HG02623 (cell line): Measurements from ENCODE around the gene GTF3C2.
"Not testable (repeated sequence)": the region's sequence is repeated elsewhere in the genome, so short reads cannot be mapped to it uniquely, and the experiment has no call there.

Experiments
- ATAC-seq: cut with Tn5 transposase; IDR thresholded peaks from one replicate; pipeline ENCODE4 v1.9.1; 2021; ENCODE audit warnings: moderate library complexity; ENCODE audit not compliant: unreplicated experiment

GTF3C2 gene

GRCh38 chr2:27323596-27324285 is 32.8 kb downstream of the GTF3C2 start:
- no peak for ATAC-seq

DNA sequence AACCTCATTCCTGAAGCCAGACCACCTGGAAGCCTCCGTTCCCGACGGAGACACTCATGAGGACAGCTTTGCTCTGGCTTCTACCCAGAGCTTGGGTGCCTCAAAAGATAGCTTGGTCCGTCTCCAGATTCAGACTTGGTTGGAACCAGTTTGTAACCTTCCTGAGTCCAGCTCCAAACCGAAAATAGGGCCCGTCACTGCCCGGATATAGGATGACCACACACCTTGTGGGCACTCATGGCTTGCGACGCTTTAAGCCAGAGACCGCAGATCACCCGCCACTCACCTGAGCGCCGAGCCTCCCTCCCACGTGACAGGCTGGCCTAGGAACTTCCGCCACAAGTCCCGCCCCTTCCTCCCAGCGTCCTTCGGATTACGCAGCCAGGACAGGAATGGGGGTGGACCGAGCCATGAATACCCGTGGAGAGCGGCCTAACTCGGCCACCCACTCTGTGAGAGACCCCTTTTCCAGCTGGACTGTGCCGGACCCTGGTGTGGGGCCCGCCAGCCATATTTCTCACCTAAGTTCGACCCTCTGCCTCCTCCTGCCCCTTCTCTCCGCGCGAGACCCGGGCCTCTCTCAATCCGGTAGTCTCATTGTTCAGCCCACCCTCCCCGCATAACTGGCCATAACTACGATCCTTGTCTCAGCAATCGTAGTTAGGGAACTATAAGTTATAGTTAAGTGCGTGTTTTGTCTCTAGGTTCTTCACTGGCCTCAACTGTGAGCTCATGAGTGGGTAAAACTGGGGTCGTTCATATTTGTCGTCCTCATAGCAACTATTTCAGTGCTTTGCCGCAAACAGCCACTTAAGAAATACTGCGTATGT is 33.6 kb downstream of the GTF3C2 start, which contains the start of gene MPV17:
Gene MPV17, minus strand, starts transcription at position 332 of the 830 bp plus-strand sequence. CDS start 580 bp downstream, outside the sequence.
- ATAC-seq: peak; percentile 90

DNA sequence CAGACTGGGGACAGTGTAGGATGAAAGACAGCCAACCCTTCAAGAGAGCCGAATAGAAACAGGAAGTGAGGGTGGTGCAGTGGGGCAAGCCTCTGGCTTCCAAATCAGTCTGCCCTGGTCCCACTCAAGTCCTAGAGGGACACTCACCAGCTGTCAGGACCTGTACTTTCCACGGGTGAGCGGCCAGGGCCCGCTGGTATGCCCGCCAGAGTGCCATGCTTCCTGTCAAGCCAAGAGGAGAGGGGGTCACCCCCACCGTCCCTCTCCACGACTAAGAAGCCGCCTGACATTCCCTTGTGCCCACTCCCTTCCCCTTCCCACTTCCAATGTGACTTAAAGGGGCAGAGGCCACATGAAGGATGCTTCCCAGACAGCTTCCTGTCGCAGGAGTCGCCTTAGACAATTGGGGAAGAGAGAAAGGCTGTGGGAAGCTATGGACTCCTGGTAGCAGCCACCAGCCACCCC is 34.2 kb downstream of the GTF3C2 start:
- ATAC-seq: no peak

DNA sequence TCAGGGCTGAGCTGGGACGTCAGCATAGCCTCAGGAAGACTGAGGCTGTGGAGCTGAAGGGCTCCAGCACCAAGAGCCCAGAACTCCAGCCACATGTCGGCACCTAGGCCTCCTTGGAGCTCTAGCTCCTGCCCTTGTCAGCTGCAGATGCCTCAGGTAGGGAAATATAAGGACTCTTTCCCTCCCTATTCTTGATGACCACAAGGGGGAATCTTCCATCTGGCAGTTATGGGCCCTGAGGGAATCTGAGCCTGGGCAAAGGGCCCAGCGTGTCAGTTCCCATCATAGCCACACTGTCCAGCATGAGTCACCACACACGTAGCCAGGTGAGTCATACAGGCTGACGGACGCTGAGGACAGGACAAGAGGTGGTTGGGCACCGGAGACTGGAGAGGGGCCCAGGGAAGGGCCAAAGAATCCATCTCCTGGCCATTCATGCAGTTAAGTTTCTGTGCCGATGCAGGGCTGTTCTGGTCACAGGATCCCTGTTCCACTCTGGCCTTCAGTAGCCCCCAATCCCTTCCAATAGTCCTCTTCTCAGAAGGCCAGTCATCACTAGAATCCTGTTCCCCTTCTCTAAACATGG is 35.5 kb downstream of the GTF3C2 start:
- no peak for ATAC-seq

- not testable (repeated sequence) for ATAC-seq
These were observed 36.7 kb downstream of the GTF3C2 start for GRCh38 chr2:27319839-27320238.

- no peak for ATAC-seq
These were observed 39.7 kb downstream of the GTF3C2 start for GRCh38 chr2:27316655-27317412.

DNA sequence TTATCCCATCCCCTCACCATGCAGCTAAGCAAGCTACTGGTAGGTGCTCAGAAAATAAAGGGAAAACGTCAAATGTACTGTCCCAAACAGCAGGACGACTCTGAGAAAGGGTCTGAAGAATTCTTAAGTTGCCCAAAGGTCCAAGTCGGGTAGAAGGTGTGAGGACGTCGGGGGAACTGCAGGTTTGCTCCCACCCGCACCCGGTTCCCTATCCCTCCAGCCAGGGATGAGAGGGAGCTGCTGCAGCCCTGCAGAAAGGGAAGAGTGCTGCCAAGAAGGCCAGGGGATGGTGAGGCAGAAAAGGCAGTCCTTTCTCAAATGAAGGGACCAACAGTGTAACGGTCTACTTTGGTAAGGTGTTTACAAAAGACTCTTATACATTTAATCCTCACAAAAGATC is 41.4 kb downstream of the GTF3C2 start:
- ATAC-seq: no peak

GRCh38 chr2:27314709-27315108 is 41.9 kb downstream of the GTF3C2 start:
- ATAC-seq: no peak

GRCh38 chr2:27313882-27314645 is 42.5 kb downstream of the GTF3C2 start:
- ATAC-seq: no peak

DNA sequence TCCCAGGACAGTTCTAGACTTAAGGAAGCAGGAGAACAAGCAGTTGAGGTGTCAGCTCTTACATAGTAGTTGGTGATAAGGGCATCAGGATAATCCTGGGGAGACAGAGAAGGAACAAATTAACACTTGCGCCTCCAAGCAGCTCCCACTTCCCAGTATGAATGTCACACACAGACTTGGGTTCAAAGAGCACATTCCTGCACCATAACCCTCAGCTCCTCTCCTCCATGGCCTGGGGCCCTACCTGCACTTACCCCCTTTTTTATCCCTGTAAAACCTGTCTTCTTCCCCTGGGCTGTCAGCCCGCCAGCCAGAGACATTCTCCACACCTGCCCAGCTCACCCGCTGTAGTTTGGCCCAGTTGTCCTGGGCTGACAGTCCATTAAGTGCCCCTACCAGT is 44.4 kb downstream of the GTF3C2 start:
- no peak for ATAC-seq

DNA sequence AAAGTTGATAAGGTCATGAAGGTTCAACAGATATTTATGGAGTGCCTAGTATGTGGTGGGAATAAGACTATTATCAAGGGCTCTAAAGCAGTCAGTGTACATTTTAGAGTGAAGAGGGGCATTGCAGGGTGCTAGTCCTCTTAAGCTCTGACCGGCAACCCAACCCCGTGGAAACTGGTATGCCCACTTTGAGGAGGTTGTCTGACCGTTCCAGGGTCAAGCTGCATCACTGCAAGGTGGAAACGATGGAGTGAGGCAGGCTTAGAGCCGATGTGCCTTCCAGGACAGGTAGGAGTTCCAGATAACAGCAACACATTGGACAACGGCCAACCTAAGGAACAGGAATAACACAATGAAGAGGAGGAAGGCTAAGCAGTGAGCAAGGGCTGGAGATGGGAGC is 46.9 kb downstream of the GTF3C2 start:
- no peak for ATAC-seq

DNA sequence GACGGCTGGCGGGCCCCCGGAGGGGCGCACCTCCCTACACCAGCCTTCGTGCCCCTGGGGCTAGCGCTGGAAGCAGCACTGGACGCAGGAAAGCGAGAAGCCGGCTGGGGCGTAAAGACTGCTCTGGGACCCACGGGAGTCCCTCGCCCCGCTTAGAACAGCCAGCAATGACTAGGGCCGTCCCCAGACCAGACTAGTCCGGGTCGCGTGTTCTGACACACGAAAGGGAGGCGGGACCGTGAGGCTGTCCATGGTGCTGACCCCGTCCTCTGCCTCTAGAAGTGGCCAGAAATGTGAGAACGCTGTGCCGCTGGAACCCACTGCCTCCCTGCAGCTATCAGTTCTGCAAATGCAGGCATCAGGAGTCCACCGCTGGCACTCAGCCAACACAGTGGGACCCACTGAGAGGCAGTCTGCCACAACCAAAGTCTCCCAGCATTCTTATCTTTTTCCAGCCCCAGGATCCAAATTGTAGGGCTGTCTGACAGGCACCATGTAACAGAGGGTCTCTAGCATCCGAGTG is 48.1 kb downstream of the GTF3C2 start, which contains the start of gene UCN:
Gene UCN, minus strand, starts transcription at position 87 of the 523 bp plus-strand sequence. CDS start 550 bp downstream, outside the sequence.
- ATAC-seq: no peak

DNA sequence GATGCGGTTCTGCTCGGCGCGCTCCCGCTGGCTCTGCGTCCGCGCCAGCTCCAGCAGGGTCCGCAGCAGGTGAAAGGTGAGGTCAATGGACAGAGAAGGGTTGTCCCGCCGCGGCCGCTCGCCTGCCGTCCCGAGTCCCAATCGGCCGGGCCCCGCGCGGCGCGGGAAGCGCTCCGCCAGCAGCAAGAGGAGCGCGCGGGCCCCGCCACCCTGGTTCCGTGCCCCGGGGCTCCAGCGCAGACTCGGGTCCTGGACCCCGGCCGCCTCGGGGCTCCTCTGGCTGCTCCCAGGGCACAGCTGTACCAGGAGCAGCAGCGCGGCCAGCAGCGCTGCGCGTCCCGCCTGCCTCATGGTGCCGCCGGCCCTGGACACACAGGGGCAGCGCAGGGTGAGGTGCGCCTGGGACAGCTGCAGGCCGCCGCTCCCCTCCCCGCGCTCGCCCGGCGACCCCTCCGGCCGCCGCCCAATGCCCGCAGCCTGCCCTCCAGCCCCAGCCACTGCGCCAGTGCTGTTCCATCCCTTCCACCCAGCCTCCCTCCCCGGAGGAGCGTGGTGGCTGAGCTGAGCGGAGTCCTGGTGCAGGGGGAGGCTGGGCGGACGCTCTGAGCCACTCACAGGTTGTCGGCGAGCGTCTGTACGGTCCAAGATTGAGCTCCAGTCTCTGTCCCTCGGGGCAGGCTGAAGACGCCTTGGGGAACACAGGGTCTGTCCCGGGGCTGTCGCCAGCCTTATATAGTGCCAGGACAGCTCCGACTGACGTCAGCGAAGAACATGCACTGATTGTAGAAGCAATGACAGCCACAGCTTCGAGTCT is 48.8 kb downstream of the GTF3C2 start:
- ATAC-seq: no peak

DNA sequence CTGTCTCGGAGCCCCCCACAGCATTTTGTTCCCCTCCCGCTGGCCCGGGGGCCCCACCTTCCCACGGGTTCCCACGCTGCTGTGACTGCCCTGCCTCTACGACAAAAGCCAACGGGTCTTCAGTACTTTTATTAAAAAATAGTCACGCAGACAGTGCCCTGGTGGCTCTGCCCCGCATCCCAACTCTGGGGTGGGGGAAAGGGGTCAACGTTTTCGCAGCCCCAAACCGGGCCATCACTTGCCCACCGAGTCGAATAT is 49.3 kb downstream of the GTF3C2 start:
- no peak for ATAC-seq

DNA sequence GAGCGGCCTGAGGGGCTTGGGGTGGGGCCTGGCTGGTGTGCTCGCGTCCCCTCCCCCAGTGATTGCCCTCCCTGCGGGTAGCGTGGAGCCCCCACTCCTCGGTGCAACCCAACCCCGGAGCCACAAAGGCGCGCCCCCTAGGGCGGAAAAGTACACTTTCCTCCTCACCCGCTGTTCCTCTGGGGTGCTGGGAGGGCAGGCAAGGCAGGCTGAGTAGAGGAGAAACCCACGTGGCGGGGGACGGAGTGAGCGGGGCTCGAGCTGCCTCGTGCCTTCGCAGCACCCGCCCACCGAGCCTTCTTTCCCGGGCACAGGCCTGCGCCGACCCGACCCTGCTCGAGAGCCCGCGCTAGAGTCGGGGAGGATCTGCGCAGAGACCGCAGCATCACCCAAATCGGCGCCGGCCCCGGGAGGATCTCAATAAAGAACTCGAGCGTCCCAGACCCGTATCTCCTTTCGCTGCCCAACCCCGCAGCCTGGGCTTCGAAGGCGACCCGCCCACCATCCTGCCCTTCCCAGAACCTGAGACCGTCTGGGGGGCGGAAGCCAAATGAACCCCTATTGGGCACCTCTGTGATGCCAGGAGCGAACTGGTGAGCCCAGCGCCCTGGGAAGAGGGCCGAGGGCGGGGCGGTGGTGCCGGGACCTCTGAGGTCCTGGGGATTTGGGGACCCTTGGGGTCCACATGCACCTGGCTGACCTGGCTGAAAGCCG is 49.8 kb downstream of the GTF3C2 start:
- no peak for ATAC-seq

GRCh38 chr2:27306136-27306535 is 50.4 kb downstream of the GTF3C2 start:
- no peak for ATAC-seq

DNA sequence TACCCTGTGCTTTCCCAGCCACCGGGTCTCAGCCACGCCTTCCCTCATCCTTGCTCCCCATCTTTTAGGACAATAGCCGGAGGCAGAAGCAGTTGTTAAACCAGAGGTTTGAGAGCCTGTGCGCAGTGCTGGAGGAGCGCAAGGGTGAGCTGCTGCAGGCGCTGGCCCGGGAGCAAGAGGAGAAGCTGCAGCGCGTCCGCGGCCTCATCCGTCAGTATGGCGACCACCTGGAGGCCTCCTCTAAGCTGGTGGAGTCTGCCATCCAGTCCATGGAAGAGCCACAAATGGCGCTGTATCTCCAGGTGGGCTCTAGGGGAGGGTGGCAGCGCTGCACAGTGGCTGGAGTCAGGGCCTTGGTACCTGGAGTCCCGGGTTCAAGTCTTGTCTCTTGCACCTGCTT is 51.0 kb downstream of the GTF3C2 start:
- ATAC-seq: no peak

- no peak for ATAC-seq
These were observed 51.9 kb downstream of the GTF3C2 start for GRCh38 chr2:27304488-27305240.
